Anterior cingulate cortex (tissue), 58 donors: Measurements from ENCODE around the gene CCL4.
A peak's percentile ranks its signal among the peaks of the same experiment; 100 is the strongest.
"Not testable (repeated sequence)": the region's sequence is repeated elsewhere in the genome, so short reads cannot be mapped to it uniquely, and the experiment has no call there.

Experiments
- DNase-seq, 58 donors: peaks; one replicate each; lab custom pipeline; 2025; lab: John Stamatoyannopoulos, UW

The CCL4 gene

GRCh38 chr17:36087471-36087870 is 16.2 kb upstream of the CCL4 start:
- not testable (repeated sequence) for DNase-seq

- not testable (repeated sequence) for DNase-seq
These were observed 15.6 kb upstream of the CCL4 start for GRCh38 chr17:36087897-36088572.

- DNase-seq = no peak
These were observed 14.8 kb upstream of the CCL4 start for GRCh38 chr17:36088670-36089338.

- no peak for DNase-seq
These were observed 14.2 kb upstream of the CCL4 start for GRCh38 chr17:36089339-36089865.

GRCh38 chr17:36089888-36090836 is 13.5 kb upstream of the CCL4 start, which contains the start of gene CCL3:
TSS of gene CCL3 (minus strand) at chr17:36090143. CDS start at chr17:36090058, 85 bp downstream.
- peak in 6 of 58 donors; percentile 2 to 48 (median 24) for DNase-seq

- no peak for DNase-seq
These were observed 11.4 kb upstream of the CCL4 start for GRCh38 chr17:36092230-36092629.

- not testable (repeated sequence) for DNase-seq
These were observed 10.9 kb upstream of the CCL4 start for GRCh38 chr17:36092715-36093114.

GRCh38 chr17:36094232-36094631 is 9.4 kb upstream of the CCL4 start:
- DNase-seq = no peak

GRCh38 chr17:36094746-36095145 is 8.9 kb upstream of the CCL4 start:
- no peak for DNase-seq

GRCh38 chr17:36095992-36096391 is 7.6 kb upstream of the CCL4 start:
- DNase-seq = no peak

GRCh38 chr17:36099004-36099403 is 4.6 kb upstream of the CCL4 start:
- not testable (repeated sequence) for DNase-seq

GRCh38 chr17:36104246-36104645 is 619 bp downstream of the CCL4 start:
- not testable (repeated sequence) for DNase-seq

GRCh38 chr17:36104701-36105181 is 1.1 kb downstream of the CCL4 start:
- DNase-seq = no peak

GRCh38 chr17:36105781-36106492 is 2.3 kb downstream of the CCL4 start:
- DNase-seq = no peak

- no peak for DNase-seq
These were observed 2.8 kb downstream of the CCL4 start for GRCh38 chr17:36106493-36106835.

- no peak for DNase-seq
These were observed 4.0 kb downstream of the CCL4 start for GRCh38 chr17:36107660-36108059.

GRCh38 chr17:36108265-36108664 is 4.6 kb downstream of the CCL4 start:
- not testable (repeated sequence) for DNase-seq

- DNase-seq = no peak
These were observed 7.5 kb downstream of the CCL4 start for GRCh38 chr17:36111068-36111490.

GRCh38 chr17:36112572-36112971 is 8.9 kb downstream of the CCL4 start:
- DNase-seq = no peak

GRCh38 chr17:36113131-36113530 is 9.5 kb downstream of the CCL4 start:
- DNase-seq = not testable (repeated sequence)
